Mesendoderm (in vitro differentiated cells): ENCODE measurements around the gene CSGALNACT2.

Experiments
- DNase-seq: peaks from one replicate; pipeline ENCODE4 v3.0.0; 2013
- H2AK5ac ChIP-seq: 2 replicates; pipeline ENCODE4 v1.6.1; 2013; ENCODE audit warnings: low read length, inconsistent platforms
- H2BK120ac ChIP-seq: 2 replicates; pipeline ENCODE4 v1.6.1; 2013; ENCODE audit warnings: low read depth, mild to moderate bottlenecking, low read length, moderate library complexity, mixed read lengths
- H2BK15ac ChIP-seq: replicated peaks from 2 replicates; pipeline ENCODE4 v1.6.1; 2013; ENCODE audit warnings: low read depth, mild to moderate bottlenecking, moderate library complexity
- H2BK5ac ChIP-seq: 2 replicates; pipeline ENCODE4 v1.6.1; 2013; ENCODE audit warnings: low read length, inconsistent platforms
- H3K18ac ChIP-seq: 2 replicates; pipeline ENCODE4 v1.6.1; 2013; ENCODE audit warnings: mild to moderate bottlenecking, low read length, mixed read lengths
- H3K23ac ChIP-seq: one replicate; pipeline ENCODE4 v1.6.1; 2013; ENCODE audit warnings: low read length
- H3K27ac ChIP-seq: 2 replicates; pipeline ENCODE4 v1.5.1; 2013; ENCODE audit warnings: low read depth, mild to moderate bottlenecking, inconsistent platforms, low read length, moderate library complexity
- H3K27me3 ChIP-seq: 2 replicates; pipeline ENCODE4 v1.6.1; 2013; ENCODE audit warnings: low read length, control low read depth, mild to moderate bottlenecking, inconsistent platforms; ENCODE audit not compliant: insufficient read depth, poor library complexity
- H3K36me3 ChIP-seq: 2 replicates; pipeline ENCODE4 v1.6.1; 2013; ENCODE audit warnings: low read length, inconsistent platforms; ENCODE audit not compliant: control insufficient read depth, insufficient read depth
- H3K4ac ChIP-seq: one replicate; pipeline ENCODE4 v1.6.1; 2013; ENCODE audit warnings: low read depth, mild to moderate bottlenecking, low read length, moderate library complexity
- H3K4me1 ChIP-seq: 2 replicates; pipeline ENCODE4 v1.6.1; 2013; ENCODE audit warnings: low read depth, low read length, inconsistent platforms; ENCODE audit not compliant: control insufficient read depth
- H3K4me2 ChIP-seq: 2 replicates; pipeline ENCODE4 v1.6.1; 2013; ENCODE audit warnings: low read length
- H3K4me3 ChIP-seq: 2 replicates; pipeline ENCODE4 v1.5.1; 2013; ENCODE audit warnings: mild to moderate bottlenecking, low read length
- H3K56ac ChIP-seq: one replicate; pipeline ENCODE4 v1.6.1; 2013; ENCODE audit warnings: low read length
- H3K79me1 ChIP-seq: 2 replicates; pipeline ENCODE4 v1.6.1; 2013; ENCODE audit warnings: low read length, inconsistent platforms
- H3K79me2 ChIP-seq: 2 replicates; pipeline ENCODE4 v1.6.1; 2013; ENCODE audit warnings: mild to moderate bottlenecking, low read length; ENCODE audit not compliant: control insufficient read depth, insufficient read depth
- H3K9ac ChIP-seq: 2 replicates; pipeline ENCODE4 v1.6.1; 2013; ENCODE audit warnings: low read length, inconsistent platforms
- H4K5ac ChIP-seq: one replicate; pipeline ENCODE4 v1.6.1; 2013; ENCODE audit warnings: low read length
- H4K8ac ChIP-seq: one replicate; pipeline ENCODE4 v1.6.1; 2013; ENCODE audit warnings: low read depth, mild to moderate bottlenecking, control low read depth, low read length, moderate library complexity
- WGBS: extraction: QIAGEN DNeasy Blood & Tissue Kit; methylation state at CpG from one replicate; pipeline ENCODE4 v1.1.7; 2013; ENCODE audit warnings: low lambda C conversion rate, missing lambda C conversion rate; ENCODE audit not compliant: insufficient coverage; ENCODE audit errors: extremely low coverage; 5-methylcytosine and 5-hydroxymethylcytosine counted together

CSGALNACT2 gene

DNA sequence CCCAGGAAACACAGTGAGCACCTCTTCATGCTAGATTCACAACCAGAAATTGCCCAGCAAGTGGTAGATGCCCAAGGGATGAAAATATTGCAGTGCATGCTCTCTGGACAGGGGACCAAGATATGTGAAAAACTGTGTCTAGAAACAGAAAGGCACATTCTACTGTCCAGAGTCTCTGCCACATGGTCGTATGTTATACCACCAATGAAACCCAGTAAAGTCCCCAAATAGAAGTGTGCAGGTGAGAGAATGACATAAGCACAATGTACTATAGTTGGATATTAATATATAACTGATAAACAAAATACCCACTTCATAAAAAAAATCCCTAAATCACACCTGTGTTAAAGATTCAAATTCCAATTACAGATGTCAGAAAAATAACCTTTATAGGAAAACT, 84.8 kb downstream of the CSGALNACT2 start:
- no CpG with 5 or more reads among the region's 1 CpG for WGBS
- H3K4ac ChIP-seq, result no peak overlapping the region
- no peak overlapping the region for H2BK5ac ChIP-seq
- no peak overlapping the region for H4K8ac ChIP-seq
- no peak overlapping the region for H3K4me2 ChIP-seq
- H2BK120ac ChIP-seq, result no peak overlapping the region
- no peak overlapping the region for H4K5ac ChIP-seq
- H2AK5ac ChIP-seq, result no peak overlapping the region
- no peaks in the 10 kb centered on the region for H3K36me3 ChIP-seq
- H3K4me3 ChIP-seq, result no peak overlapping the region
- H2BK15ac ChIP-seq, result no peak overlapping the region
- H3K27me3 ChIP-seq, result no peaks in the 10 kb centered on the region
- peaks cover 3% of the 10 kb centered on the region for H3K4me1 ChIP-seq
- H3K27ac ChIP-seq, result no peak overlapping the region
- DNase-seq, result no peak
- H3K23ac ChIP-seq, result no peak overlapping the region
- no peak overlapping the region for H3K18ac ChIP-seq
- H3K79me1 ChIP-seq, result no peaks in the 10 kb centered on the region
- no peaks in the 10 kb centered on the region for H3K79me2 ChIP-seq
- no peak overlapping the region for H3K9ac ChIP-seq
- no peak overlapping the region for H3K56ac ChIP-seq

DNA sequence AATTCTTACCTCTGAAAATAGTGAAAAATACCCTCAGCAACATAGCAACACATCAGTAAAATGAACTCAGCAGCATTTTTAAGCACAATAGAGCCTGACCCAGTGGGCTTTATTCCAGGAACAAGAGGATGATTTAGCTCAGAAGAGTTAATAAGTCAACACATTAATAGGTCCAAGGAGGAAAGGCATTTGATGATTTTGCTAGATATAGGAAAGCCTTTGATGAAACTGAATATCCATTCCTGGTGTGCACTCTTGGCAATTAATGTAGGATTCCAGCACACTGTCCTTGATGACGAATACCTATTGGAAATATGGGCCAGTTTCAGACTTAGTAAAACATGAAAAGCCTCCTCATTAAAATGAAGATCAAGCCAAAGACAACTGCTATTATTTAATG, 86.1 kb downstream of the CSGALNACT2 start:
- no peak for DNase-seq
- H3K79me2 ChIP-seq, result no peaks in the 10 kb centered on the region
- no peak overlapping the region for H2BK15ac ChIP-seq
- H4K5ac ChIP-seq, result no peak overlapping the region
- H2BK5ac ChIP-seq, result no peak overlapping the region
- H3K79me1 ChIP-seq, result no peaks in the 10 kb centered on the region
- H3K23ac ChIP-seq, result no peak overlapping the region
- no CpG with 5 or more reads among the region's 1 CpG for WGBS
- H3K4me2 ChIP-seq, result no peak overlapping the region
- H3K18ac ChIP-seq, result no peak overlapping the region
- no peak overlapping the region for H2BK120ac ChIP-seq
- no peak overlapping the region for H3K27ac ChIP-seq
- no peak overlapping the region for H3K4ac ChIP-seq
- H3K4me3 ChIP-seq, result no peak overlapping the region
- no peak overlapping the region for H4K8ac ChIP-seq
- peaks cover 3% of the 10 kb centered on the region for H3K4me1 ChIP-seq
- H3K36me3 ChIP-seq, result no peaks in the 10 kb centered on the region
- H3K56ac ChIP-seq, result no peak overlapping the region
- H3K27me3 ChIP-seq, result peaks cover 8% of the 10 kb centered on the region
- no peak overlapping the region for H2AK5ac ChIP-seq
- no peak overlapping the region for H3K9ac ChIP-seq

GRCh38 chr10:43225004-43225786, 87.0 kb downstream of the CSGALNACT2 start:
- H2BK15ac ChIP-seq, result no peak overlapping the region
- H2BK5ac ChIP-seq, result no peak overlapping the region
- H3K79me2 ChIP-seq, result no peaks in the 10 kb centered on the region
- no peak overlapping the region for H3K4me2 ChIP-seq
- no peak overlapping the region for H3K27ac ChIP-seq
- H3K79me1 ChIP-seq, result no peaks in the 10 kb centered on the region
- no peak overlapping the region for H3K18ac ChIP-seq
- H3K4ac ChIP-seq, result no peak overlapping the region
- H4K5ac ChIP-seq, result no peak overlapping the region
- H4K8ac ChIP-seq, result no peak overlapping the region
- no peak overlapping the region for H3K4me3 ChIP-seq
- no peaks in the 10 kb centered on the region for H3K36me3 ChIP-seq
- no peak overlapping the region for H3K9ac ChIP-seq
- no CpG with 5 or more reads among the region's 5 CpGs for WGBS
- no peak overlapping the region for H3K56ac ChIP-seq
- H2AK5ac ChIP-seq, result no peak overlapping the region
- no peak for DNase-seq
- H3K27me3 ChIP-seq, result peaks cover 13% of the 10 kb centered on the region
- no peak overlapping the region for H3K23ac ChIP-seq
- H3K4me1 ChIP-seq, result peaks cover 3% of the 10 kb centered on the region
- H2BK120ac ChIP-seq, result no peak overlapping the region

DNA sequence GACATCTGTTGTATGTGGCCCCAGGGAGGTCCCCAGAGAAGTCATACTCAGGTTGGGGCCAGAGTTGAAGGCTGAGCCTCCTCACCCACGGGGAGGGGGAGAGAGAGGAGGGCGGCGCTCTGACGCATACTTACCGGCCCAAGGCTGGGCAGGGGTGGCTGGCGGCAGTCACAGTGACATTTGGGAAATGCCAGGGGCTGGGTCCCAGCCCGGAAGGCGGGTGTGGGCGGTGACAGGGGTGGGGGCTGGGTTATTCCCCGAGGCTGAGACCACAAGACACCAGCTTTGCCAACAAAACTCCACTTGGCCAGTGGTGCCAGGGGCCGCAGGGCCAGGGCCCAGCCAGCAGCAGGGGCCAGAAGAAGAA, 87.5 kb downstream of the CSGALNACT2 start:
- Histone ChIP-seq H2BK5ac (no peak overlapping the region), H3K9ac (no peak overlapping the region), H3K27me3 (peaks cover 13% of the 10 kb centered on the region), H3K23ac (no peak overlapping the region), H2AK5ac (no peak overlapping the region), H3K36me3 (no peaks in the 10 kb centered on the region), H4K5ac (no peak overlapping the region), H3K4ac (no peak overlapping the region), H3K27ac (no peak overlapping the region), H3K4me2 (no peak overlapping the region), H4K8ac (no peak overlapping the region), H2BK120ac (no peak overlapping the region), H3K4me3 (no peak overlapping the region), H3K79me2 (no peaks in the 10 kb centered on the region), H3K56ac (no peak overlapping the region), H3K79me1 (no peaks in the 10 kb centered on the region), H2BK15ac (no peak overlapping the region), H3K18ac (no peak overlapping the region), H3K4me1 (peaks cover 3% of the 10 kb centered on the region)
- WGBS, result no CpG with 5 or more reads among the region's 11 CpGs
- DNase-seq, result no peak

GRCh38 chr10:43226441-43226840, 88.2 kb downstream of the CSGALNACT2 start:
- H4K5ac ChIP-seq, result no peak overlapping the region
- H3K27me3 ChIP-seq, result peaks cover 13% of the 10 kb centered on the region
- H3K27ac ChIP-seq, result no peak overlapping the region

More at GRCh38 chr10:43226441-43226840, 88.2 kb downstream of the CSGALNACT2 start:
- no peak overlapping the region for H3K9ac ChIP-seq
- H3K56ac ChIP-seq, result no peak overlapping the region
- no peak overlapping the region for H4K8ac ChIP-seq
- WGBS, result no CpG with 5 or more reads among the region's 6 CpGs
- no peak overlapping the region for H2AK5ac ChIP-seq
- H3K36me3 ChIP-seq, result no peaks in the 10 kb centered on the region
- H3K4ac ChIP-seq, result no peak overlapping the region
- no peak for DNase-seq
- H3K4me3 ChIP-seq, result no peak overlapping the region
- H2BK15ac ChIP-seq, result no peak overlapping the region
- no peaks in the 10 kb centered on the region for H3K79me1 ChIP-seq
- H3K79me2 ChIP-seq, result no peaks in the 10 kb centered on the region
- H3K23ac ChIP-seq, result no peak overlapping the region
- H3K4me2 ChIP-seq, result no peak overlapping the region
- no peak overlapping the region for H2BK120ac ChIP-seq
- H3K4me1 ChIP-seq, result no peaks in the 10 kb centered on the region
- H3K18ac ChIP-seq, result no peak overlapping the region
- H2BK5ac ChIP-seq, result no peak overlapping the region
